ENCODE measurements around the gene SLC30A5.
"Not testable (repeated sequence)": the region's sequence is repeated elsewhere in the genome, so short reads cannot be mapped to it uniquely, and the experiment has no call there.

The SLC30A5 gene

DNA sequence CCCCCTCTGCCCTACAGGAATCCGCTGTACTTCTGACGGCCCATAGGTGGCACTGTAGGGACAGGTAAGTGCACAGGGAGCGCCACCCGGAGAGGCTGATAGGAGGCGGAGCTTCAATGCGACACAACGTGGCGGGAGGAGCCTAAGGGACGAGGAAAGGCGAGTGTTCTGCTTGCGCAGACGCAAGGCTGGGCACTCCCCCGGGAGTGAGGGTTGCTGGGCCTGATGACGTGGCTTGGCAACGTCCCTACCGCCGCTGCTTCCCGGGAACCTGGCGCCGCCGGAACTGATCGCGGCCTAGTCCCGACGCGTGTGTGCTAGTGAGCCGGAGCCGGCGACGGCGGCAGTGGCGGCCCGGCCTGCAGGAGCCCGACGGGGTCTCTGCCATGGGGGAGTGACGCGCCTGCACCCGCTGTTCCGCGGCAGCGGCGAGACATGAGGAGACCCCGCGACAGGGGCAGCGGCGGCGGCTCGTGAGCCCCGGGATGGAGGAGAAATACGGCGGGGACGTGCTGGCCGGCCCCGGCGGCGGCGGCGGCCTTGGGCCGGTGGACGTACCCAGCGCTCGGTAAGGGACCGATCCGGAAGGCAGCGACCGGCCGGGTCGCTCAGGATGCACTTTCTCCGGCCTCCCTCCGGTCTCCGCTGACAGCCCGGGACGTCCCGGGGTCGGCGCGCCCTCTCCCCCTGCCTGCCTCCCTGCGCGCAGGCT lies at the start of gene SLC30A5:
SLC30A5 (plus strand) TSS at position 244 of the 712 bp plus-strand sequence; CDS start at position 486, 242 bp downstream.
- peak; percentile 97 to 98 for DNase-seq

DNA sequence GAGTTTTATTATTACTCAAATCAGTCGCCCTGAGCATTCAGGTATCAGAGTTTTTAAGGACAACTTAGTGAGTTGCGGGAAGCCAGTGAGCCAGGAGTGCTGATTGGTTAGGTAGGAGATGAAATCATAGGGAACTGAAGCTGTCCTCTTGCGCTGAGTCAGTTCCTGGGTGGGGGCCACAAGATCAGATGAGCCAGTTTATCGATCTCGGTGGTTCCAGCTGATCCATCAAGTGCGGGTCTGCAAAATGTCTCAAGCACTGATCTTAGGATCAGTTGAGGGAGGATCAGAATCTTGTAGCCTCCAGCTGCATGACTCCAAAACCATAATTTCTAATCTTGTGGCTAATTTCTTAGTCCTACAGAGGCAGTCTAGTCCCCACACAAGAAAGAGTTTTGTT lies 48.6 kb upstream of the SLC30A5 start:
- DNase-seq: not testable (repeated sequence)

DNA sequence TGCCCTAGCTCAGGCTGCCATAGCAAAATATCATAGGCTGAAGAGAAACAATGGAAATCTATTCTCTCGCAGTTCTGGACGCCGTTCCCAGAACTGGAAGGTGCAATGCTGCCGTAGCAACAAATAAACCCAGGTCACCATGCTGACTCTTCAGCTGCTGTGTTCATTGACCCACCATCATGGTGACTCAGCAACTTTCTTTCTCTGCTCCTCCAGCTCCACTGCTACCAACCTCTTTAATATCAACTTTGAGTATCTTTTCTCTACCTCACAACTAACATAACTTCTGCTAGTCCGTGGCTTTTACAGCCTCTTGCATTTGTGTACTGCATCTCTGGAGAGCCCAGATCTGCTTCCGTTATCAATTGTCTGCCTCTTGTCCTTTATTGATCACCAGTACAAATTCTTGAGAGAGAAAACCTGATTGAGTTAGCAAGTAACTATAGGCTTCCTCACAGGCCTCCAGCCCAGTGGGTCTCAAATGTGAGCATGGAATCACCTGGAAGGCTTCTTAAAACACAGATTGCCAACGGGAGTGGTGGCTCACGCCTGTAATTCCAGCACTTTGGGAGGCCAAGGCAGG lies 47.3 kb upstream of the SLC30A5 start:
- peak in 1 of 2 experiments; percentile 13 for DNase-seq

DNA sequence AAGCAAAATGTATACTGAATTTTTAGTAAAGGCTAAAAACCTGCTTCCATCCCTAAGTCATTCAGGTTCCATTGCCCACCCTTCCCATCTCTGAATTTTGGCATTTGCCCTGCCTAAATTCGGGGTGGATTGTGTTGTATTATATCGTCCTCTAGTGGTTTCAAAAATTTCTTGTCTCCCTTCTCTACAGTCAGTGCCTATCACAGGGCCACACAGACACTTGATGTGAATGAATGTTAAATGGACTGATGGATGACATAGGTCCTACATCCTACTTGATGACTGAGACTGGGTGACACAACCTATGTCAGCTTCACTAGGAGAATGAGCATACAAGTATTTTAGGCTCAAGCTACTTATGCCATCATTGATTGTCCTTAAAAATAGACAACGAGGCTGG lies 45.6 kb upstream of the SLC30A5 start:
- no peak for DNase-seq

DNA sequence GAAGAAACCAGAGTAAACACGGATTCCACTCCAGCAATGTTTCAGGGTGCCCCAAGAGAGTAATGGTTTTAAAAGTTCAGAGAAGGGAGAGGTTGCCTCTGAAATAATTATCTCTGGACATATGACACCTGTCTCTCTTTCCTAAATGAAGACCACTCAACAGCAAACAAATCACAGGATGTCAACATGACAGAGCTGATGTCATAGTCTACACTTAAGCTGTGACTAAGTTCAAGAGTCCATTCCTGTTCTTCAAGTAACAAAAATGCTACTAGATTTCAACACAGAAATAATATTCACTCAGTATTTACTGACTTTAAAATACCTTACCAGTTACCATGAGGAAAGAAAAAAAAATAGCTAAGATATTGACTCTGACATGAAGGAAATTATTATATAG lies 44.7 kb upstream of the SLC30A5 start:
- no peak for DNase-seq

DNA sequence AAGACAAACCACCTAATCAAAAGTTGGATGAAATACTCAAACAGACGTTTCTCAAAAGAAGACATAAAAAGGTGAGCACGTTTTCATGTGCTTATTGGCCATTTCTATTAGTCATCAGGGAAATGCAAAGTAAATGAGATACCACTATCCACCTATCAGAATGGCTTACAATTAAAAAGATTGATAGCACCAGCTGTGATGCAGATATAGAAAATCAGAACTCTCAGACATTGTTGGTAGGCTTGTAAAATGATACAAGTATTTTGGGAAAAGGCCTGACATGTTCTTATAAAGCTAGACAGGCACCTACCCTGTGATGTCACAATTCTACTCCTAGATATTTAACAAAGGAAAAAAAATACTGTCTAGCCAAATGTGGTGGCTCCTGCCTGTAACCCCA lies 44.0 kb upstream of the SLC30A5 start:
- DNase-seq: no peak

DNA sequence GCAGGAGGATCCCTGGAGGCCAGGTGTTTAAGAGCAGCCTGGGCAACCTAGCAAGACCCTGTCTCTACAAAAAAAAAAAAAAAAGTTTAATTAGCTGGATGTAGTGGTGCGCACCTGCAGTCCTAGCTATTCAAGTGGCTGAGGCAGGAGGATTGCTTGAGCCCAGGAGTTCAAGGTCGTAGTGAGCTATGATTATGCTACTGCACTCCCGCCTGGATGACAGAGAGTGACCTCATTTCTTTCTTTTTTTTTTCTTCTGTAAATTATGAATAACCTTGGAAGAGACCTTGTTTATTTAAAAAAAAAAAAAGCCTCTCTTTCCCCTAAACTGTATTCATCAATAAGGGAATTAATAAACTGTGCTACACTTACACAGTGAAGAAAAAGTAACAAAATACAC lies 43.6 kb upstream of the SLC30A5 start:
- no peak for DNase-seq

DNA sequence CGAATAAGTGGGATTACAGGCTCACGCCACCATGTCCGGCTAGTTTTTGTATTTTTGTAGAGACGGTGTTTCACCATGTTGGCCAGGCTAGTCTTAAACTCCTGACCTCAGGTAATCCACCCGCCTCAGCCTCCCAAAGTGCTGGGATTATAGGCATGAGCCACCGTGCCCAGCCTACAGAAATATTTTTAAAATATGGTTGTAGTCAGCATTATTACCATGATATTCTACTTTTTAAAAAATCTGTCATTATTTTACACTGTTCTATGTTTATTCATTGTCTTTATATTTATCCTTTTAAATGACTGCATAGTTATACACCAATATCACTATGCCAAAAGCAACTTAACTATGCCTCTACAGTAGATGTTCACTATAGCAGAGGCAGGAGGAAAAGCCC lies 41.6 kb upstream of the SLC30A5 start:
- no peak for DNase-seq

DNA sequence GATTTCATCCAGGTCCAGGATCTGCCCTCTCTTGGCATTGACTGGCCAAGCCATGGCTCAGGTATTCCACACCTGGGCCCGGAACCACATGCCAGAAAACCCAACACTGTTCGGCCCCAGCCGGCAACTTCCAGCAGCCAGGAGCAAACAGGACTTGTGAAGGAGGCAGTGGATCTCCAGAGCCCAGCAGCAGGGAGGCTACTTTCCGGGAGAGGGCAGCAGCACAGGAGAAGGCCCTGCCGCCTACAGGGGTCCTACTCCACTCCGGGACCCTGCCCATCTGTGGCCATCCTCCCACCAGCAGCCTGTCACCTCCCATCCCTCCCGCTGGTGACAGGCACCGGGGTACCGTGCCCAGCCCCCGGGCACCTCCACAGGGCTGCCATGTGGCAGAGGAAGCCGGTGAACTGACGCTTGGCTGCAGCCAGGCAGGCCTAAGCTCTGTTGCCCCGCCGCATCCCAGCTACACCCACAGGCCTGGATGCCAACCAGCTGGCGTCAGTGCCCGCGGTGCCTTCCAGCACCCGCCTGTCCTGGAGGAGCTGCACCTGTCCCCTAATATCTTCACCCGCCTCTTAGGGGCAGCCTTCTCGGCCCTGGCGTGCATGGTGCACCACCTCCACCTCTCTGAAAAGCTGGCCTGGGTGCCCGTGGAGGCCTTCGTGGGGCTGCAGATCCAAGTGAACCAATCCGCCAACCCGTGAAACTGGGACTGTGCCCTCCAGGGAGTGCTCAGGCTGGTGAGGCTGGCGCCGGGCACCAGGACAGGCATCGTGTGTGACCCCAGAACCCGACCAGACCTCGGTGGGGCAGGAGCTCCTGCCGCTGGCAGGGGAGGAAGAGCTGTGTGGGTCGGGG lies 18.9 kb upstream of the SLC30A5 start:
- no peak for DNase-seq

DNA sequence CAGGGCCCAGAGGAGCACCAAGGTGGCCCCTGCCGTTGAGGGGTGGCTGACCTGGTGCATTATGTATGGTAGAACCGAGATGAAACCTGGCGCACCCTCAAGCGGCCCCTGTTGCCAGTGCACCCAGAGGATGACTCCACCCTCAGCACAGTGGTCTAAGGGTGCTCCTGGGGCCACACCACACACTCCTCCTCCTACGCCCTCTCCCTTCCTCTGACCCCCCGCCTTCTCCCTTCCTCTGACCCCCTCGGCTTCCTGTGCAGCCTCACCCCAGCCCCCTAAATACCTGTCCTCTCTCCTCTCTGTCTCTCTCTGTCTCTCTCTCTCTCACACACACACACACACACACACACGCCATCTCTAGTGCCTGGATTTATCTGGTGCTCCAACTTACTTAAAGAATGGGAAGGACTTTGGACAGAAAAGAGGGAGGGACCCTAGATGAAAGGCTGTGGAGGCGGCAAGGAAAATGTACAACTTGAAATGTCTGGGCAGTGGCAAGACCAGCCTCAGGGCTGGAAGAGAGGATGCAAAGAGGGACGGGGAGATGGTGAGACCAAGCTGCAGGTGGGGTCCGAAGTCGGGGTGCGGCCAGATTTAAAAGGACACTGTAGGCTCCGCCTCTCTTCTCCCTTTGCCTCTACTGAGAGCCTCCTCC lies 18.2 kb upstream of the SLC30A5 start:
- no peak for DNase-seq

DNA sequence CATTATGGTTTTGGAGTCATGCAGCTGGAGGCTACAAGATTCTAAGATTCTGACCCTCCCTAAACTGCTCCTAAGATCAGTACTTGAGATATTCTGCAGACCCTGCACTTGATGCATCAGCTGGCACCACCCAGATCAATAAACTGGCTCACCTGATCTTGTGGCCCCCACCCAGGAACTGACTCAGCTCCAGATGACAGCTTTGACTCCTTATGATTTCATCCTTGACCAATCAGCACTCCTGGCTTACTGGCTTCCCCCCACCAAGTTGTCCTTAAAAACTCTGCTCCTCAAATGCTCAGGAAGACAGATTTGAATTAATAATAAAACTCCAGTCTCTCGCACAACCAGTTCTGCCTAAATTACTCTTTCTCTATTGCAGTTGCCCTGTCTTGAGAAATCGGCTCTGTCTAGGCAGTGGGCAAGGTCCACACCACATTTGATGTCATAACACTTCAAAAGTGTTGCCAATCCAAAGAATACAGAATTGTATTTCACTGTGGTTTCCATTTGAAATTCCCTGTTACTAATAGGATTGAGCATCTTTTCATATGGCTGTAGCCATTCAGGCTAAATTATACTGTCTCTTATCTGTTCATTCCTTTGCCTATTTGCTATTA lies 14.8 kb upstream of the SLC30A5 start:
- no peak for DNase-seq

DNA sequence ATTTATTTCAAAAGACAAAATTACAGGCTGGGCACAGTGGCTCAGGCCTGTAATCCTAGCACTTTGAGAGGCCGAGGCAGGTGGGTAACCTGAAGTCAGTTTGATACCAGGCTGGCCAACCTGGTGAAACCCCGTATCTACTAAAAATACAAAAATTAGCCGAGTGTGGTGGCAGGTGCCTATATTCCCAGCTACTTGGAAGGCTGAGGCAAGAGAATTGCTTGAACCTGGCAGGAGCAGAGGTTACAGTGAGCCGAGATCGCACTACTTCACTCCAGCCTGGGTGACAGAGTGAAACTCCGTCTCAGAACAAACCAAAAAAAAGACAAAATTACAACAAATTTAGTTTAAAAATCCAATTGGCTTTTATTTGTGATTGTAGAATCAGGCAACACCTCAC lies 14.3 kb upstream of the SLC30A5 start:
- DNase-seq: no peak

DNA sequence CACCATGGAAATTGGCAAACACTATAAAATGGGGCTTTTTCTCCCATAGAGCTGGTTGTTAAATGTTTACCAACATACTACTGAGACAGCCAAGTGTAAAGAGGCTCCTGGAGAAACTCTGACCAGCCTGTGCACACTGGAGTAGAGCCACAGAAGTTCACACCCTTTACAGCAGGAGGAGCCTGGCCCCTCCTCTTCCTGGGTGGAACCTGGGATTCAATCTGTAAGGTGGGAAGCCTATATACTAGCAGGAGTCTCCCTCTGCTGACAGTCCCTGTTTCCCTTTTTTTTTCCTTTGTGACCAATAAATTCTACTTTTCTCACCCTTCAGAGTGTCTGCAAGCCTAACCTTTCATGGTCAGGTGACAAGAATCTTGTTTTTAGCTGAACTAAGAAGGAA lies 10.4 kb upstream of the SLC30A5 start:
- peak in 1 of 2 experiments; percentile 6 for DNase-seq

DNA sequence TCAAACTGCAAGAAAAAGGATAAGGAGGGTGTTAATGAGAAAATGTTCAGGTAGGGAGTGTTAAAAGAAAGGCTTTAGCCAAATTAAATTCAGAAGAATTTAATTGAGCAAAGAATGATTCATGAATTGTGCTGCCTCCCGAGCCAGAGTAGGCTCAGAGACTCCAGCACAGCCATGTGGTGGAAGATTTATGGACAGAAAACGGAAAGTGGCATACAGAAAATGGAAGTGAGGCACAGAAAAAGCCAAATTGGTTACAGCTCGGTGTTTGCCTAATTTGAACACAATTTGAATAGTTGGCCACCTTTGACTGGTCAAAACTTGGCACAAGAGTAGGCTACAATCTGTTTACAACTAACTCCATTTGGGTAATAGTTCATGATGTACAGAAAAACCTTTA lies 9.6 kb upstream of the SLC30A5 start:
- no peak for DNase-seq

DNA sequence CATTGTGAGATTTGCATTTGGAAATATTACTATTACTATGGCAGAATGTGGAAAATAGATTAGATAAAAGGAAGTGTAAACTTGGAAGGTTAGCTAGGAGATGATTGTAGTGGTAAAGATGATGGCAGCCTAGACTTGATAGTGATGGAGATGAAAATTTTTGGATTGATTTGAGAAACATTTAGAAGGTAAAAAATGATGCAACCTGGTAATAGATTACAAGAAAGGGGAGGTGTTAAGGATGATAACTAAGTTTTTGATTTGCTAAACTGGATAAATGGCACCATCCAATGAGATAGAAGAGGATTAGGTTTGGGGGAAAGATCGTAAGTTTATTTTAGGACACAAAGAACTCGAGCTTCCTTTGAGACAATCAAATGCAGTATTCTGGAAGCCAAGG lies 8.9 kb upstream of the SLC30A5 start:
- DNase-seq: no peak

DNA sequence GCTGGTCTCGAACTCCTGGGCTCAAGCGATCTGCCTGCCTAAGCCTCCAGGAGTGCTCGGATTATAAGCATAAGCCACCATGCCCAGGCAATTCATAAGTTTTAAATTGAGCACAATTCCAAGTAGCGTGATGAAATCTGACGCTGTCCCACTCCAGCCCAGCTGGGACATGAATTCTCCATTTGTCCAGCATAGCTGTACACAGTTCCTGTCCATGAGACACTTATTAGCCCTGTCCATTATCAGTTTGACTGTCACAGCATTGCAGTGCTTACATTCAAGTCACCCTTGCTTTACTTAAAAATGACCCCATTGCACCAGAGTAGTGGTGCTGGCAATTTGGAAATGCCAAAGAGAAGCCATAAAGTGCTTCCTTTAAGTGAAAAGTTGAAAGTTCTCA lies 7.6 kb upstream of the SLC30A5 start:
- no peak for DNase-seq

DNA sequence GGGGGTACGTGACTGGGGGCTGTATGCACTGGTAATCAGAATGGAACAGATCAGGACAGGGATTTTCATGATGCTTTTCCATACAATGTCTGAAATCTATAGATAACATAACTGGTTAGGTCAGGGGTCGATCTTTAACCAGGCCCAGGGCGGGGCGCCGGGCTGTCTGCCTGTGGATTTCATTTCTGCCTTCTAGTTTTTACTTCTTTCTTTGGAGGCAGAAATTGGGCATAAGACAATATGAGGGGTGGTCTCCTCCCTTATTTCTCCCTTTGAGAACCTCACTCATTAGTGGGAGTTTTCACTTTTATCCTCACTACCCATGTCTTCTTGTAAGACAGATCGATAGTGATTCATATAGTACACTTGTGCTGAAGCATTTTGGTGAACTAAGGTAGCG lies 5.8 kb upstream of the SLC30A5 start:
- not testable (repeated sequence) for DNase-seq

DNA sequence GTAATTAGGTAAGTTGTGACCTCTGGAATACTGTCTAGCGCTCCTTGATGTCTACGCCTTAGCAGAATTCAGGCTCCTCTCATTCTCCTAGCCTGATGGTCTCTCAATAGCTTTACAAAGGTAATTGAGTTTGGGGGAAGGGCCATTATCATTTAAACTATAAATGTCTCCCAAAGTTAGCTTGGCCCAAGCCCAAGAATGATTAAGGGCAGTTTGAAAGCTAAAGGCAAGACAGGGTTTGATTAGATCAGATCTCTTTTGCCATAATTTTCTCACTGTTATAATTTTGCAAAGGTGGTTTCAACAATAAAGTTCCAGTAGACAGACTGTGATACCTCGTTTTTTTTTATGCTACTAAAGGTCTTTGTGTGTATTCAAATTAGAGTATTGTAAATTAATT lies 3.7 kb upstream of the SLC30A5 start:
- no peak for DNase-seq

DNA sequence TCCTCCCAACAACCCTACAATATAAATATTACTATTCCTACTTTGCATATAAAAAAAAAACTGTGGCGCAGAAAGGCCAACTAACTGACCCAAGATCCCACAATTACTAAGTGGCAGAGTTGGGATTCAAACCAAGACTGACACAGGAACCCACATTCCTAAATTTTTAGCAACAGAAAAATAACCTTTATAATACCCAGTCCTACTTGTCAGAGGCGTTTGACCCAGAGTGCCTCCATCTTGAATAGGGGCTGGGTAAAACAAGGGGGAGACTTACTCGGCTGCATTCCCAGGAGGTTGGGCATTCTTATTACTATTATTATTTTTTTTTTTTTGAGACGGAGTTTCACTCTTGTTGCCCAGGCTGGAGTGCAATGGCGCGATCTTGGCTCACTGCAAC lies 2.0 kb upstream of the SLC30A5 start:
- DNase-seq: no peak

DNA sequence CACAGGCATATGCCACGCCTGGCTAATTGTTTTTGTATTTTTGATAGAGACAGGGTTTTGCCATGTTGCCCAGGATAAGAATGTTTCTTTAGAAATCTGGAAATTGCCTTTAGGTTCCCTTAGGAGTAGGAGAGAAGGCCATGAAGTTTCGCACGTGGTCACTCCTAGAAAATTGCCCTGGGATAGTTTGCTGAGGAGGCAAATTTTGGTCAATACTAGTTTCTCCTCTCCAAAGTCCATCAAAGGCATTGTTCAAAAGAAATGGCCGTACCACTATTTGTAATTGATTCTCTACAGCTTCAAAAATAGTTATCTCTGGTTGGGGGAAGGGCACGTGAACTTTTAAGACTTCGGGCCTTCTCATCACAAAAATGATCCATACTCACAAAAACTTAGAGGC lies 845 bp upstream of the SLC30A5 start:
- DNase-seq: no peak

DNA sequence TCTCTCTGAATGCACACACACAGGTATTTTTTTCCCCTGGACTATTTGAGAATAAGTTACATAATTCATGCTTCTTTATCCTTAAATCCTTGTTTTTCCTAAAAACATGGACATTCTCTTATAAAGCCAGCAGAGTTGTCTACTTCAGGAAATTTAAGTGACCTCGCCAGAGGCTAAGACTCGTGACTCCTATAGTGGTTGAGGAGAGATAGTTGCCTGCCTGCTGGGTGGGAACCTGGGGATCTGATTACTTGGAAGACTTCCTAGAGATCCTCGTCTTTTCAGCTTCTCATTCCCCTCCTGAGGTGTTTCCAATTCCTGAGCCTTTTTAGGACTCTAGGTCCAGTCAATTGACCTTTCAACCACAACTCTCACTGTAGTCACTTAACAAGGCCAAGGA lies 5.5 kb downstream of the SLC30A5 start:
- DNase-seq: no peak

DNA sequence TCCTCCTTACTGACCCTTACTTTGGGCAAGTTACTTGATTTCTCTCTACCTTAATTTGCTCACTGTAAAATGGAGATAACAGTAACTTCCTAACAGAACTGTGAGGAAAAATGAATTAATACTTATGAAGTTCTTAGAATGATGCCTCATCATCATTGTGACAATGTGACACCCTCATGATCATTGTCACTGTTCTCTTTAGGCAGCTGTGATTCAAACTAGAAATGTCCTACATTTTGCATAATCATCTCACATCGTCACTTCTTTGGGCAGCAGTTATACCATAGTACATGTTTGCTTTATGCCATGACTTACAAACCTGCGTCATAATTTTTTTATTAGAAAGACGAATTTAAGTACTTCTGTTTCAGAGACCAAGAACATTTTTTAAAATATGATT lies 9.7 kb downstream of the SLC30A5 start:
- no peak for DNase-seq
